DOHH2 (cell line): Measurements from ENCODE around the gene COL5A3.
"Not testable (repeated sequence)": the region's sequence is repeated elsewhere in the genome, so short reads cannot be mapped to it uniquely, and the experiment has no call there.

Source experiments
- CTCF ChIP-seq: fragments of 200-600 bp; sonication (generic); IDR thresholded peaks from one replicate; pipeline ENCODE4 v1.5.1; 2014; ENCODE audit warnings: antibody characterized with exemption, mild to moderate bottlenecking, low read depth, low read length; ENCODE audit not compliant: poor library complexity, severe bottlenecking
- EZH2phosphoT487 ChIP-seq: fragments of 200-600 bp; sonication (generic); IDR thresholded peaks from 2 replicates; pipeline ENCODE4 v1.6.1; 2017; ENCODE audit warnings: borderline replicate concordance, mild to moderate bottlenecking, antibody characterized with exemption, low read length, moderate library complexity, mixed read lengths

GRCh38 chr19:9922782-9923379 lies 87.4 kb downstream of the COL5A3 start:
- TF ChIP-seq CTCF, EZH2phosphoT487: not testable (repeated sequence)
